ENCODE results near the gene GMCL1. TPM values are rescaled to one million over a fixed set of nuclear protein-coding genes. Genes with fewer than 3 reads are reported as not detected.

The GMCL1 gene
- total and polyA plus RNA-seq, 2 of the 13 experiments (the other 11 are each of a cell fraction or from before 2014, with no cell fraction given): 18.7 to 24.0 TPM

- peak; percentile 82 for TF ChIP-seq SP140L (CRISPR knock-in tag; IDR thresholded peaks at IDR 0.05; ENCODE audit: borderline replicate concordance)
- TF ChIP-seq CENPT (CRISPR knock-in tag; IDR thresholded peaks at IDR 0.05; ENCODE audit: low read depth): no peak
- no peak for TF ChIP-seq ARHGAP35 (CRISPR knock-in tag; IDR thresholded peaks at IDR 0.05; ENCODE audit: borderline replicate concordance)
- TF ChIP-seq TRIM22 (IDR thresholded peaks at IDR 0.05): no peak
- peak; percentile 99 for TF ChIP-seq FOXA3 (CRISPR knock-in tag; IDR thresholded peaks at IDR 0.05)
- TF ChIP-seq, protein P1, sequence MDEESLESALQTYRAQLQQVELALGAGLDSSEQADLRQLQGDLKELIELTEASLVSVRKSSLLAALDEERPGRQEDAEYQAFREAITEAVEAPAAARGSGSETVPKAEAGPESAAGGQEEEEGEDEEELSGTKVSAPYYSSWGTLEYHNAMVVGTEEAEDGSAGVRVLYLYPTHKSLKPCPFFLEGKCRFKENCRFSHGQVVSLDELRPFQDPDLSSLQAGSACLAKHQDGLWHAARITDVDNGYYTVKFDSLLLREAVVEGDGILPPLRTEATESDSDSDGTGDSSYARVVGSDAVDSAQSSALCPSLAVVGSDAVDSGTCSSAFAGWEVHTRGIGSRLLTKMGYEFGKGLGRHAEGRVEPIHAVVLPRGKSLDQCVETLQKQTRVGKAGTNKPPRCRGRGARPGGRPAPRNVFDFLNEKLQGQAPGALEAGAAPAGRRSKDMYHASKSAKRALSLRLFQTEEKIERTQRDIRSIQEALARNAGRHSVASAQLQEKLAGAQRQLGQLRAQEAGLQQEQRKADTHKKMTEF (CRISPR knock-in tag; IDR thresholded peaks at IDR 0.05): peak; percentile 95
- no peak for TF ChIP-seq E2F2 (CRISPR knock-in tag; IDR thresholded peaks at IDR 0.05; ENCODE audit: borderline replicate concordance)
- peak; percentile 92; the same call in 1 of the 2 replicates for TF ChIP-seq ZBTB20 (CRISPR knock-in tag; IDR thresholded peaks at IDR 0.05; ENCODE audit: borderline replicate concordance, low read depth)
- peak; percentile 84 for TF ChIP-seq ASH2L (IDR thresholded peaks at IDR 0.05; ENCODE audit: insufficient read length, low read depth, low read length)
- TF ChIP-seq ERF (CRISPR knock-in tag; IDR thresholded peaks at IDR 0.05): peak; percentile 86
- TF ChIP-seq NFE2L1 (CRISPR knock-in tag; IDR thresholded peaks at IDR 0.05; ENCODE audit: borderline replicate concordance): no peak
- TF ChIP-seq E2F1 (CRISPR knock-in tag; IDR thresholded peaks at IDR 0.05): no peak
- peak; percentile 95 for TF ChIP-seq MBD4 (IDR thresholded peaks at IDR 0.05; ENCODE audit: borderline replicate concordance, low read length)
- TF ChIP-seq ZNF747 (CRISPR knock-in tag; IDR thresholded peaks at IDR 0.05; ENCODE audit: borderline replicate concordance): 0 out of 2 replicates have a peak, but pooled peaks have one; percentile 72
- TF ChIP-seq ZNF782 (CRISPR knock-in tag; IDR thresholded peaks at IDR 0.05; ENCODE audit: borderline replicate concordance): no peak
- TF ChIP-seq RBFOX2 (IDR thresholded peaks at IDR 0.05; ENCODE audit: low read depth, low read length): no peak
- no peak for TF ChIP-seq ZNF883 (CRISPR knock-in tag; IDR thresholded peaks at IDR 0.05; ENCODE audit: not compliant biosample characterization)
- no peak for TF ChIP-seq ZBTB3 (CRISPR knock-in tag; IDR thresholded peaks at IDR 0.05; ENCODE audit: borderline replicate concordance, low read depth)
- peak; percentile 11; the same call in 1 of the 2 replicates for TF ChIP-seq ZFP36L1 (CRISPR knock-in tag; IDR thresholded peaks at IDR 0.05)
- TF ChIP-seq REL (CRISPR knock-in tag; conservative IDR thresholded peaks at IDR 0.05): 0 out of 2 replicates have a peak, but pooled peaks have one; percentile 39
- TF ChIP-seq KDM3A (CRISPR knock-in tag; IDR thresholded peaks at IDR 0.05; ENCODE audit: low read depth): peak; percentile 94
- TF ChIP-seq ZNF337 (CRISPR knock-in tag; IDR thresholded peaks at IDR 0.05; ENCODE audit: borderline replicate concordance, low read depth): peak; percentile 82; the same call in 1 of the 2 replicates
- TF ChIP-seq PHB2 (IDR thresholded peaks at IDR 0.05; ENCODE audit: partially characterized antibody): no peak
- TF ChIP-seq ZNF136 (CRISPR knock-in tag; IDR thresholded peaks at IDR 0.05; ENCODE audit: low read depth): 0 out of 2 replicates have a peak, but pooled peaks have one; percentile 57
Observed at GRCh38 chr2:69781321-69782248, 47.9 kb upstream of the GMCL1 start (continued).
